Tibial nerve (tissue), 4 donors: Measurements from ENCODE around the gene USP32.

Experiments used
- EP300 ChIP-seq, 2 donors: sonication (generic); formaldehyde crosslinking; IDR thresholded peaks; one replicate each; pipeline ENCODE4 v1.6.1; 2017; ENCODE audit warnings: antibody characterized with exemption in 2 of 2, mild to moderate bottlenecking in 1 of 2
- POLR2A ChIP-seq, 2 donors: fragments of 450-650 bp; IDR thresholded peaks; one replicate each; pipeline ENCODE4 v1.6.1; 2017; ENCODE audit warnings: antibody characterized with exemption in 2 of 2, mild to moderate bottlenecking in 2 of 2, moderate library complexity in 2 of 2
- TF ChIP-seq, protein P1 (sequence below), 5 experiments: fragments of 200-600 bp in 3 of 5; fragments of 450-650 bp in 2 of 5; sonication (generic) in 3 of 5; IDR thresholded peaks; one replicate each; pipeline ENCODE4 v1.5.1; 2016 to 2019; ENCODE audit warnings: antibody characterized with exemption in 5 of 5, mild to moderate bottlenecking in 3 of 5, moderate library complexity in 2 of 5

DNA sequence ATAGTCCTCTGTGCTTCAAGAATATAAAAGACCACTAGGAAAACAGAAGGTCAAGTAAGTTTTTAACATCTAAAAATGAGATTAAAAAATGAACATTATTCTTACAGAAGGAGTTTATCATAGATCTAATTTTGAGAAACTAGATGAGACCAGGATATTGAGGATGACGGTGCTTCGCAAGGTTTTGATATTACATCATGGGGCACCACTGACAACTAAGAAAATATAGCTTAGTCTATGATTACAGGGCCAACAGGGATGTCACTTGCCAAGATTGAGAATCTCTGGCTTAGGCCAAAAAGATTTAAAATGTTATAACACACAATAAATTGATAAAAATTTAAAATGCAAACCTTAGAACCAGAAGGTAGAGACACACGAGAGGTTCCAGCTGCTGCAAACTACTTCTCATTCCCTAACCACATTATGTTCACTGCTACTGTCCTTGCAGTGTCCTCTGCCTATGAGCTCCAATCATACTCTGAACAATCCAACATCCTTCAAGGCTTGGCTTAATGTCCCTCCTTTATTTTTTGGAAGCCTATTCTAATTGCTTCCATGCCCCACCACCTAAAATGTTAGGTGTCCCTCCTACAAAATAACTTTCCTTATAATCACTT, 33.2 kb downstream of the USP32 start:
- TF ChIP-seq, protein P1, sequence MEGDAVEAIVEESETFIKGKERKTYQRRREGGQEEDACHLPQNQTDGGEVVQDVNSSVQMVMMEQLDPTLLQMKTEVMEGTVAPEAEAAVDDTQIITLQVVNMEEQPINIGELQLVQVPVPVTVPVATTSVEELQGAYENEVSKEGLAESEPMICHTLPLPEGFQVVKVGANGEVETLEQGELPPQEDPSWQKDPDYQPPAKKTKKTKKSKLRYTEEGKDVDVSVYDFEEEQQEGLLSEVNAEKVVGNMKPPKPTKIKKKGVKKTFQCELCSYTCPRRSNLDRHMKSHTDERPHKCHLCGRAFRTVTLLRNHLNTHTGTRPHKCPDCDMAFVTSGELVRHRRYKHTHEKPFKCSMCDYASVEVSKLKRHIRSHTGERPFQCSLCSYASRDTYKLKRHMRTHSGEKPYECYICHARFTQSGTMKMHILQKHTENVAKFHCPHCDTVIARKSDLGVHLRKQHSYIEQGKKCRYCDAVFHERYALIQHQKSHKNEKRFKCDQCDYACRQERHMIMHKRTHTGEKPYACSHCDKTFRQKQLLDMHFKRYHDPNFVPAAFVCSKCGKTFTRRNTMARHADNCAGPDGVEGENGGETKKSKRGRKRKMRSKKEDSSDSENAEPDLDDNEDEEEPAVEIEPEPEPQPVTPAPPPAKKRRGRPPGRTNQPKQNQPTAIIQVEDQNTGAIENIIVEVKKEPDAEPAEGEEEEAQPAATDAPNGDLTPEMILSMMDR (IDR thresholded peaks at IDR 0.05): no peak
- TF ChIP-seq POLR2A (IDR thresholded peaks at IDR 0.05) (no peak), EP300 (IDR thresholded peaks at IDR 0.05) (no peak)
